Tibial nerve (tissue), 3 donors: Measurements from ENCODE around the gene FBXO44.

Experiments
- CTCF ChIP-seq, 5 experiments: fragments of 200-600 bp in 3 of 5; fragments of 450-650 bp in 2 of 5; sonication (generic) in 3 of 5; IDR thresholded peaks; one replicate each; pipeline ENCODE4 v1.5.1; 2016 to 2019; ENCODE audit warnings: antibody characterized with exemption in 5 of 5, mild to moderate bottlenecking in 3 of 5, moderate library complexity in 2 of 5
- POLR2A ChIP-seq, 2 donors: fragments of 450-650 bp; IDR thresholded peaks; one replicate each; pipeline ENCODE4 v1.6.1; 2017; ENCODE audit warnings: antibody characterized with exemption in 2 of 2, mild to moderate bottlenecking in 2 of 2, moderate library complexity in 2 of 2

- no peak for TF ChIP-seq POLR2A (IDR thresholded peaks at IDR 0.05)
- TF ChIP-seq CTCF (IDR thresholded peaks at IDR 0.05) = no peak
Measured at GRCh38 chr1:11668516-11668915, 13.8 kb downstream of the FBXO44 start.
